IMR-90 (cell line): ENCODE data around the gene SLITRK5. TPM values are rescaled to one million over a fixed set of nuclear protein-coding genes. Genes with fewer than 3 reads are reported as not detected.

ENCODE experiments used
- ATAC-seq: fragments of 200-7000 bp; cut with Tn5 transposase; 2 replicates; pipeline ENCODE4 v1.9.1; 2020; ENCODE audit warnings: low read depth, mild to moderate bottlenecking, moderate library complexity
- BruUV-seq: library from RNA; stranded (reverse); fragments of 400-500 nt; replicated peaks from 2 replicates; lab custom pipeline; 2021; lab: Mats Ljungman, UMichigan
- CTCF ChIA-PET: fragments of 300-600 bp; formaldehyde crosslinking; extraction: SDS; loops from one replicate; lab custom pipeline; 2021; ENCODE audit warnings: antibody characterized with exemption; lab: Yijun Ruan, JAX
- POLR2A ChIA-PET: fragments of 300-600 bp; sonication (Branson Sonifier 250); formaldehyde crosslinking; loops from one replicate; lab custom pipeline; 2022; ENCODE audit warnings: antibody characterized with exemption; ENCODE audit not compliant: unreplicated experiment; lab: Charles Lee
- DNase-seq: peaks from one replicate; pipeline ENCODE4 v3.0.0; 2013
- H2AFZ ChIP-seq: replicated peaks from 2 replicates; pipeline ENCODE3; 2013; ENCODE audit warnings: low read length, mild to moderate bottlenecking; ENCODE audit not compliant: poor library complexity
- H2AK5ac ChIP-seq: 2 replicates; pipeline ENCODE4 v1.6.1; 2013; ENCODE audit warnings: low read depth, low read length, inconsistent platforms
- H2AK9ac ChIP-seq: replicated peaks from 2 replicates; pipeline ENCODE3; 2013; ENCODE audit warnings: mild to moderate bottlenecking, low read depth, low read length, moderate library complexity; ENCODE audit not compliant: poor library complexity
- H2BK120ac ChIP-seq: 2 replicates; pipeline ENCODE4 v1.6.1; 2013; ENCODE audit warnings: low read depth, low read length, inconsistent platforms
- H2BK15ac ChIP-seq: 3 replicates; pipeline ENCODE4 v1.6.1; 2013; ENCODE audit warnings: low read depth, low read length, inconsistent platforms
- H2BK20ac ChIP-seq: 2 replicates; pipeline ENCODE4 v1.6.1; 2013; ENCODE audit warnings: low read depth, mild to moderate bottlenecking, inconsistent platforms, low read length, moderate library complexity
- H2BK5ac ChIP-seq: 2 replicates; pipeline ENCODE4 v1.6.1; 2013; ENCODE audit warnings: mild to moderate bottlenecking, low read depth, low read length, inconsistent platforms; ENCODE audit not compliant: poor library complexity, severe bottlenecking
- H3K14ac ChIP-seq: replicated peaks from 2 replicates; pipeline ENCODE4 v1.6.1; 2013; ENCODE audit warnings: low read depth, low read length, inconsistent platforms
- H3K18ac ChIP-seq: 2 replicates; pipeline ENCODE4 v1.6.1; 2013; ENCODE audit warnings: low read depth, low read length, control low read depth
- H3K23ac ChIP-seq: 2 replicates; pipeline ENCODE4 v1.6.1; 2013; ENCODE audit warnings: low read depth, low read length, inconsistent platforms
- H3K27ac ChIP-seq: 2 replicates; pipeline ENCODE4 v1.5.1; 2013; ENCODE audit warnings: mild to moderate bottlenecking, control low read depth, low read length; ENCODE audit not compliant: insufficient read depth
- H3K27me3 ChIP-seq: 2 replicates; pipeline ENCODE4 v1.6.1; 2013; ENCODE audit warnings: low read length; ENCODE audit not compliant: control insufficient read depth, insufficient read depth
- H3K36me3 ChIP-seq: 2 replicates; pipeline ENCODE4 v1.6.1; 2013; ENCODE audit warnings: low read length, mixed read lengths; ENCODE audit not compliant: control insufficient read depth, insufficient read depth
- H3K4ac ChIP-seq: 2 replicates; pipeline ENCODE4 v1.6.1; 2013; ENCODE audit warnings: low read depth, low read length, inconsistent platforms
- H3K4me1 ChIP-seq: 2 replicates; pipeline ENCODE4 v1.6.1; 2013; ENCODE audit warnings: low read length, mixed read lengths; ENCODE audit not compliant: control insufficient read depth, insufficient read depth
- H3K4me2 ChIP-seq: 2 replicates; pipeline ENCODE4 v1.6.1; 2013; ENCODE audit warnings: low read depth, mild to moderate bottlenecking, control low read depth, low read length, moderate library complexity
- H3K4me3 ChIP-seq: 2 replicates; pipeline ENCODE4 v1.5.1; 2013; ENCODE audit warnings: low read depth, mild to moderate bottlenecking, control low read depth, low read length, moderate library complexity; ENCODE audit not compliant: insufficient read depth
- H3K56ac ChIP-seq: 2 replicates; pipeline ENCODE4 v1.6.1; 2013; ENCODE audit warnings: low read length, inconsistent platforms; ENCODE audit not compliant: insufficient read depth; ENCODE audit errors: extremely low read depth
- H3K79me1 ChIP-seq, 2 experiments: 2 replicates each; pipeline ENCODE4 v1.6.1; 2013; ENCODE audit warnings: low read length in 2 of 2, inconsistent platforms in 1 of 2, low read depth in 1 of 2
- H3K9ac ChIP-seq: 2 replicates; pipeline ENCODE4 v1.6.1; 2013; ENCODE audit warnings: low read depth, low read length, control low read depth
- H3K9me1 ChIP-seq: 2 replicates; pipeline ENCODE4 v1.6.1; 2013; ENCODE audit warnings: low read length, inconsistent platforms; ENCODE audit not compliant: insufficient read depth
- H3K9me3 ChIP-seq: 2 replicates; pipeline ENCODE4 v1.6.1; 2013; ENCODE audit warnings: low read length; ENCODE audit not compliant: control insufficient read depth, insufficient read depth
- H4K20me1 ChIP-seq: 2 replicates; pipeline ENCODE4 v1.6.1; 2013; ENCODE audit warnings: low read length, inconsistent platforms; ENCODE audit not compliant: insufficient read depth
- H4K5ac ChIP-seq: 2 replicates; pipeline ENCODE4 v1.6.1; 2013; ENCODE audit warnings: mild to moderate bottlenecking, low read depth, low read length, control low read depth
- H4K8ac ChIP-seq, 2 experiments: 2 replicates each; pipeline ENCODE4 v1.6.1; 2013; ENCODE audit warnings: low read depth in 2 of 2, low read length in 2 of 2, control low read depth in 1 of 2, inconsistent platforms in 1 of 2
- H4K91ac ChIP-seq: 2 replicates; pipeline ENCODE4 v1.6.1; 2013; ENCODE audit warnings: low read depth, low read length, inconsistent platforms; ENCODE audit not compliant: insufficient read depth
- MAFK ChIP-seq: IDR thresholded peaks from 2 replicates; pipeline ENCODE4 v1.6.1; 2012; ENCODE audit warnings: low read depth, low read length, improper control_type of control experiment
- MXI1 ChIP-seq: IDR thresholded peaks from 2 replicates; pipeline ENCODE4 v1.6.1; 2012; ENCODE audit warnings: low read depth, mild to moderate bottlenecking, low read length, moderate library complexity, borderline replicate concordance
- WGBS, 2 experiments: methylation state at CpG; one replicate each; pipeline versions ENCODE4 v1.1.5 to v1.1.7; 2013; ENCODE audit warnings: missing lambda C conversion rate in 2 of 2; ENCODE audit not compliant: insufficient read length in 1 of 2; ENCODE audit errors: extremely low coverage in 2 of 2; 5-methylcytosine and 5-hydroxymethylcytosine counted together
- dilution Hi-C: fragments of 300-500 bp; cut with HindIII; formaldehyde crosslinking; loops from one replicate; pipeline ENCODE4 v1.14.3; 2018; ENCODE audit warnings: low sequenced_read_pairs; ENCODE audit not compliant: unreplicated experiment
- in situ Hi-C: fragments of 300-500 bp; cut with MboI; formaldehyde crosslinking; loops from 3 replicates; pipeline ENCODE4 v1.14.3; 2019; ENCODE audit warnings: low sequenced_read_pairs, inconsistent platforms, mixed read lengths
- intact Hi-C: fragments of 100-400 bp; cut with micrococcal nuclease; formaldehyde crosslinking; loops from 2 replicates; pipeline ENCODE4 v1.10.0; 2022
- polyA plus RNA-seq, 3 experiments: library from polyadenylated mRNA; depleted of rRNA; stranded (reverse); fragments of >200 nt; gene quantifications; 2 replicates each; pipeline ENCODE4 v1.2.3, GENCODE V29; 2012; ENCODE audit warnings: low replicate concordance in 1 of 3
- total RNA-seq: library from RNA; depleted of rRNA; stranded (reverse); fragments of >200 nt; gene quantifications from 2 replicates; pipeline ENCODE4 v1.2.3, GENCODE V29; 2012

The SLITRK5 gene
- total and polyA plus RNA-seq, 2 of the 4 experiments (the other 2 are of a cell fraction) = under 0.01 to 0.03 TPM

- Histone ChIP-seq H4K20me1 (no peaks in the 10 kb centered on the region), H4K5ac (no peak overlapping the region), H3K9me3 (no peaks in the 10 kb centered on the region), H3K4me3 (no peak overlapping the region), H3K23ac (no peak overlapping the region), H3K14ac (no peak overlapping the region), H3K4me2 (no peak overlapping the region), H2BK5ac (no peak overlapping the region), H2AK9ac (no peak overlapping the region), H2BK20ac (no peak overlapping the region), H2AFZ (no peak overlapping the region), H2BK15ac (no peak overlapping the region), H2AK5ac (no peak overlapping the region), H3K27ac (no peak overlapping the region), H3K27me3 (no peaks in the 10 kb centered on the region), H3K9ac (no peak overlapping the region), H3K79me1 (no peaks in the 10 kb centered on the region), H3K4me1 (no peaks in the 10 kb centered on the region), H3K56ac (no peak overlapping the region), H3K36me3 (no peaks in the 10 kb centered on the region), H3K9me1 (no peaks in the 10 kb centered on the region), H4K91ac (no peak overlapping the region), H2BK120ac (no peak overlapping the region), H3K18ac (no peak overlapping the region), H4K8ac (no peak overlapping the region), H3K4ac (no peak overlapping the region)
- TF ChIP-seq MXI1 (no peak), MAFK (peak; percentile 98)
- DNase-seq = no peak
- ATAC-seq = no peak
- no TSS peak for BruUV-seq
- dilution Hi-C loops (no loop called here), intact Hi-C loops (no loop called here), in situ Hi-C loops (no loop called here)
- ChIA-PET POLR2A (no interaction called here), CTCF (no interaction called here)
- WGBS, 2 experiments = no CpG with 5 or more reads among the region's 2 CpGs
Measured at GRCh38 chr13:87698268-87698667, 27.1 kb downstream of the SLITRK5 start.
